IPS DF 6.9 (cell line): ENCODE results near the gene SERPINE3.

ENCODE experiments used
- DNase-seq: peaks from one replicate; pipeline ENCODE4 v3.0.0-alpha.2; 2013; ENCODE audit warnings: low read depth, low spot score
- H3K27ac ChIP-seq: one replicate; pipeline ENCODE4 v1.5.1; 2013; ENCODE audit warnings: low read length, control low read depth
- H3K27me3 ChIP-seq: 2 replicates; pipeline ENCODE4 v1.6.1; 2013; ENCODE audit warnings: mild to moderate bottlenecking, low read length; ENCODE audit not compliant: control insufficient read depth, insufficient read depth
- H3K36me3 ChIP-seq: 2 replicates; pipeline ENCODE4 v1.6.1; 2013; ENCODE audit warnings: low read length; ENCODE audit not compliant: control insufficient read depth, insufficient read depth
- H3K4me1 ChIP-seq: 2 replicates; pipeline ENCODE4 v1.6.1; 2013; ENCODE audit warnings: low read length; ENCODE audit not compliant: control insufficient read depth, insufficient read depth
- H3K4me3 ChIP-seq: 2 replicates; pipeline ENCODE4 v1.5.1; 2013; ENCODE audit warnings: mild to moderate bottlenecking, low read length
- H3K9me3 ChIP-seq: 2 replicates; pipeline ENCODE4 v1.6.1; 2013; ENCODE audit warnings: low read length, inconsistent platforms; ENCODE audit not compliant: control insufficient read depth, insufficient read depth
- WGBS: extraction: QIAGEN DNeasy Blood & Tissue Kit; methylation state at CpG from one replicate; pipeline ENCODE4 v1.1.7; 2013; ENCODE audit warnings: mixed read lengths, missing lambda C conversion rate; ENCODE audit not compliant: insufficient read length, insufficient coverage; 5-methylcytosine and 5-hydroxymethylcytosine counted together

Gene SERPINE3

GRCh38 chr13:51339354-51339753 lies at the start of gene SERPINE3:
TSS of gene SERPINE3 (plus strand) at chr13:51339691. CDS start at chr13:51341092, 1,401 bp downstream.
- no CpG with 5 or more reads among the region's 11 CpGs for WGBS
- H3K4me1 ChIP-seq = peaks cover 3% of the 10 kb centered on the region
- no peak for DNase-seq
- H3K27me3 ChIP-seq = no peaks in the 10 kb centered on the region
- no peaks in the 10 kb centered on the region for H3K9me3 ChIP-seq
- H3K4me3 ChIP-seq = no peak within 1 kb of the TSS
- no peak within 1 kb of the TSS for H3K27ac ChIP-seq
- H3K36me3 ChIP-seq = no peaks in the 10 kb centered on the region

DNA sequence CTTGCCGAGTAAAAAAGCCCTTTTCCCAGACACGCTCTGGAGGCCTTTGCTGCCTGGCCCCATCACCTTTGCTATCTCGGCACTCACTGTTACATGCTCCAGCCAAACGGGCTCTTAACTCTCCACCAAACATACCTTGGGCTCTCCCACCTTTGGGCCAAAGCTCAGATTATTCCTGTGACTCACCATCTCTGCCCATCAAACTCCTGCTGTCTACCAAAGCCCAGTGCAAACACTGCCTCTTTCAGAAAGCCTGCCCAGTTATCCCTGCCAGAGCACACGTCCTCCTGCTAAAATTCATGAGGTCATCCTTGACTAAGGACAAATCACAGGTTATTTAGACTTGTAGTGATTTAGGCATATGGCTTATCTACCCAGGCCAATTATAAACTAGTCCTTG lies 48.1 kb upstream of the SERPINE3 start:
- DNase-seq = no peak

GRCh38 chr13:51292000-51292565 lies 47.4 kb upstream of the SERPINE3 start:
- Histone ChIP-seq H3K4me3 (no peak overlapping the region), H3K27ac (no peak overlapping the region), H3K4me1 (no peaks in the 10 kb centered on the region), H3K9me3 (no peaks in the 10 kb centered on the region), H3K36me3 (no peaks in the 10 kb centered on the region), H3K27me3 (no peaks in the 10 kb centered on the region)
- no CpG with 5 or more reads among the region's 6 CpGs for whole genome bisulfite sequencing
- DNase-seq = no peak

More for the DNA sequence above, 48.1 kb upstream of the SERPINE3 start:
- no peaks in the 10 kb centered on the region for H3K4me1 ChIP-seq
- H3K36me3 ChIP-seq = no peaks in the 10 kb centered on the region
- no peak overlapping the region for H3K4me3 ChIP-seq
- H3K27me3 ChIP-seq = no peaks in the 10 kb centered on the region
- no peak overlapping the region for H3K27ac ChIP-seq
- no peaks in the 10 kb centered on the region for H3K9me3 ChIP-seq
- no CpG with 5 or more reads among the region's 5 CpGs for WGBS

- H3K27me3 ChIP-seq = no peaks in the 10 kb centered on the region
- H3K27ac ChIP-seq = no peak overlapping the region
- no peak for DNase-seq
- no peaks in the 10 kb centered on the region for H3K36me3 ChIP-seq
- H3K4me1 ChIP-seq = peaks cover 5% of the 10 kb centered on the region
- no peaks in the 10 kb centered on the region for H3K9me3 ChIP-seq
- WGBS = no CpG with 5 or more reads among the region's 2 CpGs
- H3K4me3 ChIP-seq = no peak overlapping the region
Measured at GRCh38 chr13:51297556-51297955, 41.9 kb upstream of the SERPINE3 start.

GRCh38 chr13:51298812-51299211 lies 40.7 kb upstream of the SERPINE3 start:
- Histone ChIP-seq H3K27me3 (no peaks in the 10 kb centered on the region), H3K9me3 (no peaks in the 10 kb centered on the region), H3K4me1 (peaks cover 6% of the 10 kb centered on the region), H3K27ac (no peak overlapping the region), H3K36me3 (no peaks in the 10 kb centered on the region), H3K4me3 (no peak overlapping the region)
- no CpG with 5 or more reads among the region's 1 CpG for WGBS
- DNase-seq = no peak

DNA sequence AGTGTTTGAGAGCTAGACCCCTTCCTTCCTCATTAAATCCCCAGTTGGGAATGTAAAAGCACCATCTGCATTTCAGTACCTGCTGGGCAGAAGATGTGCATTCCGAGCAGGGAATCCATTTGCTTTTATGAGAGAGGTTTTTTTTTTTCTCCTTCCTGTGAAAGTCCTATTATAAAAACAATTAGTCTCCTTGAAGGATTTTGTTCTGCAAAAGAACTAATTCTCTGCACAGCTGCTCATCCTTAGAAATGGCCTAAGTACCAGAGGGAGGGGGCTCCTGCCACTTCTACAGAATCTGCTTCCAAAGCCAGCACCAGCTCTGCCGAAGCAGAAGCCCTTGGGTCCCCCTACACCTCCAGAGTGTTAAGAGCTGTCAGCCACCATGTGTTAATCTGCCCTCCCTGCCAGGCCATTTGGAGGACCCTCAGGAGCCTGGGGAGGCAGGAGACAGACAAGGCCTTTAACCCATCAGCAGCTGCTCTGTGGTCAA lies 36.4 kb upstream of the SERPINE3 start:
- Histone ChIP-seq H3K36me3 (no peaks in the 10 kb centered on the region), H3K4me1 (peaks cover 9% of the 10 kb centered on the region), H3K9me3 (no peaks in the 10 kb centered on the region), H3K27ac (peak overlapping the region; percentile 98), H3K4me3 (no peak overlapping the region), H3K27me3 (no peaks in the 10 kb centered on the region)
- peak; percentile 74 for DNase-seq
- no CpG with 5 or more reads among the region's 2 CpGs for WGBS

DNA sequence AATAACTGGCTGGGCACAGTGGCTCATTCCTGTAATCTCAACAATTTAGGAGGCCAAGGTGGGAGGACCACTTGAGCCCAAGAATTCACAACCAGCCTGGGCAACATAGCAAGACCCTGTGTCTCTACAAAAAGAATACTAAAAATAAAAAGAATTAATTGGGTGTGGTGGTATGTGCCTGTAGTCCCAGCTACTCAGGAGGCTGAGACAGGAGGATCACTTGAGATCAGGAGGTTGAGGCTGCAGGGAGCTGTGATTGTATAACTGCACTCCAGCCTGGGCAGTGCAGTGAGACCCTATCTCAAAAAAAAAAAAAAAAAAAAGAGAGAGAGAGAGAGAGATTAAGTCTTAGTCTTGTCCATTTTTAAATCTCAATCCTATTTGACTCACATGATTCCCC lies 35.6 kb upstream of the SERPINE3 start:
- no peaks in the 10 kb centered on the region for H3K9me3 ChIP-seq
- H3K36me3 ChIP-seq = no peaks in the 10 kb centered on the region
- H3K4me1 ChIP-seq = peaks cover 9% of the 10 kb centered on the region
- no peaks in the 10 kb centered on the region for H3K27me3 ChIP-seq
- H3K4me3 ChIP-seq = no peak overlapping the region
- peak overlapping the region; percentile 98 for H3K27ac ChIP-seq
- DNase-seq = no peak

DNA sequence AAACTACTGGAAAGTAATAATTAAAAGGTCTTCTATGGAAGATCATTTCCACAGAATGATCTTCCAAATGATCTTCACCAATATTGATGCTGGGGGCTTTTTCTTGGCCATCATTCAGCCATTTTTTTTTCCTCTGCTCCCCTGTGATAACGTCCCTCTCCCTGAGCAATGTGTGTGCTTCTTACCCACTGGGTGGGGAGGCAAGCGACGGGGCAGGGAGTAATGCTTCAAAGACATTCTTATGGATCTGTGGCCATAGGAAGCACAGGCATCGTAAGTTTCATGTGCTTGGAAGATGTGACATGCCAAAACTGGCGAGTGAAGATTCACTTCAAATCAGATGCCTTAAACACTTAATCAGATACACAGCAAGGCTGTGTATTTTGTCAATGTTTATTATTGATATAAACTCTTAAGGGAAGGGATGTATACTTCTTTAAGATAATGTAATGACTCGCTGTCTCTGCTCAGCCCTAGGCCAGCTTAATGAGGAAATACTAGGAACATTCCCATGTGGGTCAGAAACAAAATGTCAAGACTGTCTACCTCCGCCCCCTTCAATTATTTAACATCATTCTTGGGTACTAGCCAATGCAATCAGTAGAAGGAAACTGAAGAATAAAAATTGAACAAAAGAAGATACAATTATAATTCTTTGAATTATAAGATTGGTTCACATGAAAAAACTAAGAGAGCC lies 34.1 kb upstream of the SERPINE3 start:
- Histone ChIP-seq H3K9me3 (no peaks in the 10 kb centered on the region), H3K4me3 (no peak overlapping the region), H3K27ac (no peak overlapping the region), H3K27me3 (no peaks in the 10 kb centered on the region), H3K4me1 (peaks cover 9% of the 10 kb centered on the region), H3K36me3 (no peaks in the 10 kb centered on the region)
- WGBS = no CpG with 5 or more reads among the region's 7 CpGs
- no peak for DNase-seq

- peaks cover 3% of the 10 kb centered on the region; the same call in 1 of the 2 replicates for H3K4me1 ChIP-seq
- H3K27me3 ChIP-seq = no peaks in the 10 kb centered on the region
- no peak overlapping the region for H3K4me3 ChIP-seq
- DNase-seq = no peak
- no peaks in the 10 kb centered on the region for H3K9me3 ChIP-seq
- H3K27ac ChIP-seq = no peak overlapping the region
- WGBS = no CpG with 5 or more reads among the region's 6 CpGs
- H3K36me3 ChIP-seq = no peaks in the 10 kb centered on the region
Measured at GRCh38 chr13:51308781-51309180, 30.7 kb upstream of the SERPINE3 start.

DNA sequence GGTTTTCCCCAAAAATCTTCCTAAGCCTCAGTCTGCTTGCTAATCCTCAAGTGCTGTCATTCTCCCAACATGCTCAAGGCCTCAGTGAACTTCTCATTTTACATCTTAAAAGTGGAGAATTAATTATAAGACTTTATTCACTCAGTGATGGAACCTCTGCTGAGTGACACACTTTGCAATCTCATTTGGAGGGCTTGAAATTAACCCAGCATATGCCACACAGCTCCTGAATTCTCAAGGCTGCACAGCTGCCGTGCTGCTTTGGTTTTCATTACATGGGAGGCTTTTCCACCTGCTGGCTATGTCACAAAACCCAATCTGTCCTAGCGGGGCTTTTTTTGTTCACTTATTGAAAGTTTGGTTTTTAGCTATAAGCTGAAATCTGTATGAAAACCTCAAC lies 28.3 kb upstream of the SERPINE3 start:
- Histone ChIP-seq H3K36me3 (no peaks in the 10 kb centered on the region), H3K9me3 (no peaks in the 10 kb centered on the region), H3K4me1 (peaks cover 1% of the 10 kb centered on the region; the same call in 1 of the 2 replicates), H3K27me3 (no peaks in the 10 kb centered on the region), H3K27ac (no peak overlapping the region), H3K4me3 (no peak overlapping the region)
- no peak for DNase-seq
- no CpG with 5 or more reads among the region's 2 CpGs for WGBS
